SK-N-DZ (cell line): ENCODE data around the gene ROR2.

Experiments
- DNase-seq: peaks from one replicate; pipeline ENCODE4 v3.0.0-alpha.2; 2015; ENCODE audit warnings: low spot score

The ROR2 gene

GRCh38 chr9:91900797-91901177 is 49.2 kb downstream of the ROR2 start:
- DNase-seq: no peak

DNA sequence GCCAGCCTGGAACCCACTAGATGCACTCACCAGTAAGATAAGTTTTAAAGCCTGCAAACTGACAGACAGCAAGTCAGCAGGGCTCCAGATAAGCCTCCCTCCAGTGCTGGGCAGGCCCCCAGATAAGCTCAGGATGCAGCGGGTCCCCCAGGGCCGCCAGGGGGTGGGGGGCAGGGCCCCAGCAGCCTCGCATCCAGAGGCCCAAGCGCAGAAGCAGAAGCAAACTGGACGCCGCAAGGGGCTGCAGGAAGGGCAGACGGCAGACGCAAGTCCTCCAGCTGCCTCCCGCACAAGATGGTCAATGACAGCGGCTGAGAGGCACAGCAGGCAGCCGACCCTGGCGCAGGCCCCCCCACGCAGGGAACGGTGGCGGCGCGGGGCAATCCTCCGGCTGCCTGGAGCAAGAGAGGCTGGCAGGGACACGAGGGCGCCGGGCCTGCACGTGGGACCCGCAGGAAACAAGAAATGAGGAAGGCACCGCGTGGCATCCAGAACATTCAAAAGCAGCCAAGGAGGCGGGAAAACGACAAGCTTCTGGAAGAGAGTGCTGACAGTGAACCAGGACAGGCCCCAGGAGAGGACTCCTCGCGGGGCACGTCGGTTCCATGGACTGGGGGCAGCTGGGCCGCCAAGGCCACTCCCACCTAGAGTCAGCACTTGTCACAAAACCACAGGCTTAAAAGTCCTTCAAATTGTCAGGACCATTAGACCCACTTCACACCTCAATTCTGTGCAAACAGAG is 49.8 kb downstream of the ROR2 start:
- peak; percentile 34 for DNase-seq

DNA sequence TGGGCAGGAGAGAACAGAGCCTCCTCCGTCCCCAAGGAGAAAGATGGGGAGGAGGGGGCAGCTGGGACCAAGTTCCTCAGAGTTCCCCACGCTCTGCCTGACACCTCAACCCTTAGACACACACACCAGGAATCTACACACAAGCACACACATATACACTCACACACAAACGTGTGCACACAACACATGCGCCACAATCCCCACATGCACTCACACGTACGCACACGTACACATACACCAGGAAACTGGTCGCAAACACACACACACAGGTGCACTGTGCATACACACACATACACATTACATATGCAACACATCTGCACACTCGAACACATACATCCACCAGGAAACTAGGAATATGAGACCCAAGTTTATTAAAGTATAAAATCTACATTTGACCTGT is 50.4 kb downstream of the ROR2 start:
- DNase-seq: no peak

GRCh38 chr9:91899219-91899563 is 50.8 kb downstream of the ROR2 start:
- no peak for DNase-seq

GRCh38 chr9:91898451-91899218 is 51.4 kb downstream of the ROR2 start:
- peak; percentile 8 for DNase-seq

GRCh38 chr9:91897201-91897600 is 52.8 kb downstream of the ROR2 start:
- no peak for DNase-seq

- peak; percentile 85 for DNase-seq
Measured at GRCh38 chr9:91896513-91897121, 53.4 kb downstream of the ROR2 start.

DNA sequence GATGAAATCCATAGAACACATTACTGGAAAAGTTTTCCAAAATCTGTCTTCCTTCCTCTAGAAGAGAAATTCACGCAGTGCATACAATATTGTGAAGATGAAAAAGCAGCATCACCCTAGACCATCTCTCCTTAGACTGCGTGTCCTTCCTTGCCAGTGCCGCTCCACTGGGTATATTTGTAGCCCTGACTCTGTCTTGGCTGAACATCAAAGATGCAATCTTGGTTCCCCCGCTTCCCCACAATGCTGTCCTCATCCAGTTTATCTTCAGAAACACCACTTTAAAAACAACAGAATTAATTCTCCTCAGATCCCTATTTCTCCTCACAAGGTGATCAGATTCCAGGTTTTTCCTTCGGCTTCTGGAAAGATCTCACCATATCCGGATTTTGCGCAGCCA is 53.9 kb downstream of the ROR2 start:
- no peak for DNase-seq

GRCh38 chr9:91894536-91894935 is 55.5 kb downstream of the ROR2 start:
- no peak for DNase-seq

DNA sequence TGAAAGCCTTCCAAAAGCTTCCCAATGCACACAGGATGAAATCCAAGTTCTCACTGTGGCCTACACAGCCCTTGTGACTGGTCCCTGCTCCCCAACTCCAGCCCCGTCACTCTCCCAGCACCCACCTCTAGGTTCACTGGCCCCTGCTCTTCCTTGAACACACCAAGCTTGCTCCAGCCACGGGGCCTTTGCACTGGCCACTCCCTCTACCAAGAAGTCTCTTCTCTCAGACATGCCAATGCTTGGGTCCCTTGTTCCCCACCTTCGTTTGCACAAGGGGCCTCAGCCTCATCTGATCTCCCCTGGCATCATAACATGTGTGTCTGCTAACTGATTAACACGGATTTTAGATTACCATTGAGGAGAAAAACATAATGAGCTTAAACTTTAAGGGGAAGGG is 56.0 kb downstream of the ROR2 start:
- DNase-seq: no peak

- DNase-seq: no peak
Measured at GRCh38 chr9:91891915-91892314, 58.1 kb downstream of the ROR2 start.

- no peak for DNase-seq
Measured at GRCh38 chr9:91890662-91891061, 59.4 kb downstream of the ROR2 start.

GRCh38 chr9:91889161-91889911 is 60.7 kb downstream of the ROR2 start:
- DNase-seq: no peak

- DNase-seq: no peak
Measured at GRCh38 chr9:91886414-91887076, 63.5 kb downstream of the ROR2 start.

DNA sequence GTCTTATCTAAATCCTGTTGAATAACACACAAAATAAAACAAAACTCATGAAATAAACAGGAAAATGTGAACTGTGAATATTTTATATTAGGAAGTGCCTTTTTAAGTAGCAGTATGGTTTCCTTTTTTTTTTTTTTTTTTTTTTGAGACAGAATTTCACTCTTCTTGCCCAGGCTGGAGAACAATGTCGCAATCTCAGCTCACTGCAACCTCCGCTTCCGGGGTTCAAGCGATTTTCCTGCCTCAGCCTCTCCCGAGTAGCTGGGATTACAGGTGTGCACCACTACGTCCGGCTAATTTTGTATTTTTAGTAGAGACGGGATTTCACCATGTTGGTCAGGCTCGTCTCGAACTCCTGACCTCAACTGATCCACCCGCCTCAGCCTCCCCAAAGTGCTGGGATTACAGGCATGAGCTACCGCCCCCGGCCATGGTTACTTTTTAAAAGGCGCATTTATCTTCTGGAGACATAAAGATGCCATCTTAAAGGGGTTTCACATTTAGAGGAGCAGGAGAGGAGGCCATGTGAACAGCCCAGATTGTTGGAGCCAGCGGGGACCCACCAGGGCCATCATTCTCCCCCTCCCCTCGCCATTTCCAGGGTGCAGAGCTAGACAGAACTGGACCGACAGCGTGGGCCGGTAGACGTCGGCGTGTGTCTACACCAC is 64.1 kb downstream of the ROR2 start:
- DNase-seq: no peak

DNA sequence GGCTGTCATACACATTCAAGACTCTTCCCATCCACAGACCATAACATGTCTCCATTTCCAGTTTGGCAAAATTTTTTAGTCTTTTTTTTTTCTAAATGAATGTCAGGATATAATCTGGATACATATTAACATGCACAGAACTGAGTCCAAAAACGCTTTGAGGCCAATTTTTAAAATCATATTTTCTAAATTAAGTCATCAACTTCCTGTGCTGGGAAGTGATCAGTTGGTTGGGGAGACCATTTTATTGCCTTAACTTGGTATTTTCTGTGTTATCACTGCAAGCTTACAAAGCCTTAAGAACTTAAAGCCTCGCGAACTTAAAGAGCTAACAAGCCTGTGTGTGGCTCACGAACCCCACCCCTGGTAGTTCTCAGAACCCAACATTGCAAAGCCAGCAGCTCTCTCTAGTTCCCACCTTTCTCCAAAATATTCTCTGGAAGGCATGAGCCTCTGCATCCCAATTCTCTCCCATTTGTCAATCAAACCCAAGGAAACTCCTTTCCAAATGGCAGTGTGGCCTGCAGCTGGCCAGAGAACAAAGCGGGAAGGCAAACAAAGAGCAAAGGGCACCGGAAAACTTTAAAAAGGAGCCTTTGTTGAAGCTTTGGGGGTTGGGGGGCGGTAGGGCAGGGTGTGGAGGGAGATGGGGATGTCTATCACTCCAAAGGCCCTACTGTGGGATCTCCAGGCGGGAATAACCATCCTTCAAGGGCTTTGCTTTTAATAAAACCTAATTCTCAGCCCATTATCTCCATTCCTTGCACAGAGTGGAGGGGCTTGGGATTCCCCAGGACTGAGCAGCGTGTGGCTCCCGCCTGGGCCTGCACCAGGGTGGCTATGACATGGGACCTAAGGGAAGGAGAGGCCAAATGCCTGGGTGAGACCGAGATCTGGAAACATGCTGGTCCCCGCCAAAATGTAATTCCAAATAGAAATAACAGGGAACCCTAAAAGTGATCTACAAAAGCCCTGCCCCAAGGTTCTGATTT is 65.0 kb downstream of the ROR2 start:
- no peak for DNase-seq

- no peak for DNase-seq
Measured at GRCh38 chr9:91884153-91884552, 65.9 kb downstream of the ROR2 start.

- no peak for DNase-seq
Measured at GRCh38 chr9:91883503-91883902, 66.5 kb downstream of the ROR2 start.

DNA sequence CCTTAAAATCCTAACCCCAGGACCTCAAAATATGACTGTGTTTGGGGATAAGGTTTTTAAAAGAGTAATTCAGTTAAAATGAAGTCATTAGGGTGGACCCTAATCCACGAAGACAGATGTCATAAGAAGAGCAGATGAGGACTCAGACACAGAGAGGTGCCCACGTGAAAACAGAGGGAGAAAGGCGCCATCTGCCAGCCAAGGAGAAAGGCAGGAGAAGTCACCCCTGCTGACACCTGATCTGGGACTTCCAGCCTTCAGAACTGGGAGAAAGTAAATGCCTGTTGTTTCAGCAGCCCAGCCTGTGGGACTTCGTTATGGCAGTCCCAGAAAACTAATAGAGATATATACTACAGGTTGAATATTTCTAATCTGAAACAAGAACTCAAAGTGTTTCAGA is 67.4 kb downstream of the ROR2 start:
- no peak for DNase-seq
